SK-N-SH (cell line): ENCODE measurements around the gene FAM221A. TPM values are rescaled to one million over a fixed set of nuclear protein-coding genes. Genes with fewer than 3 reads are reported as not detected.

ENCODE experiments used
- CTCF ChIA-PET: fragments of 300-600, 350-600 bp; formaldehyde crosslinking; extraction: SDS; loops from one replicate; lab custom pipeline; 2021; lab: Yijun Ruan, JAX
- POLR2A ChIA-PET: fragments of 350-600 bp; sonication (Branson Sonifier 250); formaldehyde crosslinking; extraction: SDS; loops from one replicate; lab custom pipeline; 2020; ENCODE audit warnings: antibody characterized with exemption, inconsistent platforms; lab: Yijun Ruan, JAX
- DNase-seq: peaks from one replicate; pipeline ENCODE4 v3.0.0; 2012
- H2AFZ ChIP-seq: fragments of 200-600 bp; sonication (generic); 2 replicates; pipeline ENCODE4 v1.8.1; 2016; ENCODE audit warnings: antibody characterized with exemption, mild to moderate bottlenecking, low read depth
- H3F3A ChIP-seq: fragments of 200-600 bp; sonication (generic); replicated peaks from 2 replicates; pipeline ENCODE3; 2016; ENCODE audit warnings: antibody characterized with exemption, mild to moderate bottlenecking; ENCODE audit not compliant: insufficient read depth
- H3K27ac ChIP-seq, 2 experiments: fragments of 200-500 bp in 1 of 2; fragments of 200-600 bp in 1 of 2; sonication (Bioruptor generic) in 1 of 2; sonication (generic), shearing (Covaris generic) in 1 of 2; 2 replicates each; pipeline versions ENCODE4 v1.5.1 to v1.6.1; 2014 to 2016; ENCODE audit warnings: low read depth in 2 of 2, inconsistent platforms in 1 of 2, low read length in 1 of 2, mild to moderate bottlenecking in 1 of 2, mixed read lengths in 1 of 2
- H3K27me3 ChIP-seq: fragments of 200-600 bp; sonication (generic), shearing (Covaris generic); 2 replicates; pipeline ENCODE4 v1.6.1; 2016; ENCODE audit warnings: mixed run types; ENCODE audit not compliant: insufficient read depth
- H3K36me3 ChIP-seq, 2 experiments: fragments of 200-500 bp in 1 of 2; fragments of 200-600 bp in 1 of 2; sonication (Bioruptor generic) in 1 of 2; sonication (generic) in 1 of 2; replicated peaks in 1 of 2; 2 replicates each; pipeline versions ENCODE3 to v1.5.1; 2014 to 2016; ENCODE audit warnings: low read length in 1 of 2, mild to moderate bottlenecking in 1 of 2; ENCODE audit not compliant: insufficient read depth in 2 of 2, control insufficient read depth in 1 of 2
- H3K4me1 ChIP-seq, 2 experiments: fragments of 200-500 bp in 1 of 2; fragments of 200-600 bp in 1 of 2; sonication (Bioruptor generic) in 1 of 2; sonication (generic), shearing (Covaris generic) in 1 of 2; 2 replicates each; pipeline versions ENCODE4 v1.5.1 to v1.6.1; 2014 to 2016; ENCODE audit warnings: low read depth in 1 of 2, low read length in 1 of 2, mixed run types in 1 of 2; ENCODE audit not compliant: insufficient read depth in 2 of 2, control insufficient read depth in 1 of 2
- H3K4me2 ChIP-seq: fragments of 200-600 bp; sonication (generic), shearing (Covaris generic); 2 replicates; pipeline ENCODE4 v1.6.1; 2017; ENCODE audit warnings: mixed run types
- H3K4me3 ChIP-seq, 2 experiments: fragments of 200-500 bp in 1 of 2; fragments of 200-600 bp in 1 of 2; sonication (Bioruptor generic) in 1 of 2; sonication (generic), shearing (Covaris generic) in 1 of 2; 2 replicates each; pipeline versions ENCODE4 v1.5.1 to v1.8.1; 2014 to 2016; ENCODE audit warnings: low read depth in 2 of 2, inconsistent platforms in 1 of 2, low read length in 1 of 2, mild to moderate bottlenecking in 1 of 2, mixed read lengths in 1 of 2, moderate library complexity in 1 of 2
- H3K79me2 ChIP-seq: fragments of 200-600 bp; sonication (generic); 2 replicates; pipeline ENCODE4 v1.8.1; 2017; ENCODE audit warnings: mild to moderate bottlenecking; ENCODE audit not compliant: insufficient read depth
- H3K9ac ChIP-seq: fragments of 200-600 bp; sonication (generic); 2 replicates; pipeline ENCODE4 v1.6.1; 2017; ENCODE audit warnings: mixed run types
- H3K9me2 ChIP-seq: fragments of 200-600 bp; sonication (generic); 2 replicates; pipeline ENCODE4 v1.6.1; 2017; ENCODE audit warnings: mixed run types
- H3K9me3 ChIP-seq: fragments of 200-600 bp; sonication (generic); 2 replicates; pipeline ENCODE4 v1.6.1; 2017; ENCODE audit warnings: mixed run types, mild to moderate bottlenecking, moderate library complexity
- H4K20me1 ChIP-seq: fragments of 200-600 bp; sonication (generic); 2 replicates; pipeline ENCODE4 v1.6.1; 2017; ENCODE audit warnings: mild to moderate bottlenecking, mixed run types; ENCODE audit not compliant: insufficient read depth
- IRF3 ChIP-seq: fragments of 150-350 bp; IDR thresholded peaks from 2 replicates; pipeline ENCODE4 v1.6.1; 2016; ENCODE audit warnings: mild to moderate bottlenecking, low read depth, low read length
- MXI1 ChIP-seq: IDR thresholded peaks from 2 replicates; pipeline ENCODE4 v1.6.1; 2012; ENCODE audit warnings: mild to moderate bottlenecking, low read depth, low read length, improper control_type of control experiment
- TCF12 ChIP-seq: IDR thresholded peaks from 2 replicates; pipeline ENCODE4 v1.4.0; 2012
- USF2 ChIP-seq: fragments of 150-350 bp; IDR thresholded peaks from 2 replicates; pipeline ENCODE4 v1.6.1; 2017; ENCODE audit warnings: antibody characterized with exemption, low read length, low read depth, borderline replicate concordance
- WGBS: methylation state at CpG from one replicate; pipeline ENCODE4 v1.1.6; 2017; ENCODE audit warnings: low lambda C conversion rate; 5-methylcytosine and 5-hydroxymethylcytosine counted together
- polyA plus RNA-seq, 3 experiments: library from polyadenylated mRNA; depleted of rRNA; stranded (reverse); fragments of >200 nt; gene quantifications; 2 replicates each; pipeline ENCODE4 v1.2.3, GENCODE V29; 2012
- TF ChIP-seq, protein P1 (sequence below): IDR thresholded peaks from 2 replicates; pipeline ENCODE4 v1.4.0; 2012; ENCODE audit warnings: low read depth, borderline replicate concordance

The FAM221A gene
- polyA plus RNA-seq, 1 of the 3 experiments (the other 2 are of a cell fraction): 9.7 TPM

DNA sequence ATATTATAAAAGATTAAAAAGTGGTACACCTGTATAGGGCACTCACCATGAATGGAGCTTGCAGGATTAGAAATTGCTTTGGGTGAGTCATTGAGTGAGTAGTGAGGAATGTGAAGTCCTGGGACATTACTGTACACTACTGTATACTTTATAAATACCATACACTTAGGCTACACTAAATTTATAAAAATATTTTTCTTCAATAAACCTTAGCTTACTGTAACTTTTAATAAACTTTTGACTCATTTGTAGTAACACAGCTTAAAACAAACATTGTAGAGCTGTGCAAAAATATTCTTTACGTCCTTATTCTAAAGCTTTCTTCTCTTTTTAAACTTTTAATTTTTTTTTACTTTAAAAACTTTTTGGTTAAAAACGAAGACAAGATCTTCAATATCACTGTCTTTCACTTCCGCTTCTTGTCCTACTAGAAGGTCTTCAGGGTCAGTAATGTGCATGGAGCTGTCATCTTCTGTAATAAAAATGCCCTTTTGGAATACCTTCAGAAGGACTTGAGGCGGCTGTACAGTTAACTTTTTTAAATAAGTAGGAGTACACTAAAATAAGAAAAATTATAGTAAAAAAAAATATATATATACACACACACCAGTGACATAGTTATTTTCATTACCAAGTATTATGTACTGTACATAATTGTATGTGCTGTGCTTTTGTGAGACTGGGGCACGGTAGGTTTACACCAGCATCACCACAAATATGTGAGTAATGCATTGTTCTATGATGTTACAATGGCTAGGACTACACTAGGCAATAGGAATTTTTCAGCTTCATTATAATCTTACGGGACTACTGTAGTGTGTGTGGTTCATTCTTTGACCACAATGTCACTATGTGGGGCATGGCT lies 33.5 kb downstream of the FAM221A start (continued):
- TF ChIP-seq, protein P1, sequence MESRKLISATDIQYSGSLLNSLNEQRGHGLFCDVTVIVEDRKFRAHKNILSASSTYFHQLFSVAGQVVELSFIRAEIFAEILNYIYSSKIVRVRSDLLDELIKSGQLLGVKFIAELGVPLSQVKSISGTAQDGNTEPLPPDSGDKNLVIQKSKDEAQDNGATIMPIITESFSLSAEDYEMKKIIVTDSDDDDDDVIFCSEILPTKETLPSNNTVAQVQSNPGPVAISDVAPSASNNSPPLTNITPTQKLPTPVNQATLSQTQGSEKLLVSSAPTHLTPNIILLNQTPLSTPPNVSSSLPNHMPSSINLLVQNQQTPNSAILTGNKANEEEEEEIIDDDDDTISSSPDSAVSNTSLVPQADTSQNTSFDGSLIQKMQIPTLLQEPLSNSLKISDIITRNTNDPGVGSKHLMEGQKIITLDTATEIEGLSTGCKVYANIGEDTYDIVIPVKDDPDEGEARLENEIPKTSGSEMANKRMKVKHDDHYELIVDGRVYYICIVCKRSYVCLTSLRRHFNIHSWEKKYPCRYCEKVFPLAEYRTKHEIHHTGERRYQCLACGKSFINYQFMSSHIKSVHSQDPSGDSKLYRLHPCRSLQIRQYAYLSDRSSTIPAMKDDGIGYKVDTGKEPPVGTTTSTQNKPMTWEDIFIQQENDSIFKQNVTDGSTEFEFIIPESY: no peak
- TF ChIP-seq, all 33 proteins: peak for 7

- Histone ChIP-seq H3K79me2 (no peaks in the 10 kb centered on the region), H3K4me2 (no peak overlapping the region), H3K9me2 (no peaks in the 10 kb centered on the region), H3K9me3 (no peaks in the 10 kb centered on the region), H3K9ac (no peak overlapping the region), H4K20me1 (no peaks in the 10 kb centered on the region), H2AFZ (no peak overlapping the region), H3K36me3 (no peaks in the 10 kb centered on the region), H3K4me3 (no peak overlapping the region), H3K27ac (no peak overlapping the region), H3K27me3 (no peaks in the 10 kb centered on the region), H3K4me1 (peaks cover 3 to 14% of the 10 kb centered on the region in 2 experiments; a peak in 2 of 4 replicates), H3F3A (peaks cover 19% of the 10 kb centered on the region)
- DNase-seq: no peak
- TF ChIP-seq, protein P1: no peak
- TF ChIP-seq MXI1: no peak
- no peak for TF ChIP-seq IRF3
- TF ChIP-seq USF2: no peak
- no peak for TF ChIP-seq TCF12
- POLR2A ChIA-PET: no interaction called here
- CTCF ChIA-PET: interaction anchor here (0.6 to 8.4 kb wide), 8 partner anchors 10 to 452 kb away, joined by 3 to 188 read pairs (median 4); no protein-coding TSS in a partner anchor
- 45% methylated on average over 2 of the region's 2 CpGs for WGBS
Observed at GRCh38 chr7:23714150-23714464, 34.1 kb downstream of the FAM221A start.
